Stimulated activated CD8-positive, alpha-beta memory T cell treated with anti-CD3 and anti-CD28 coated beads, Interleukin-12 subunit alpha, Interleukin-12 subunit beta, amount 100 ng/mL, for 4 hours (primary cell): ENCODE measurements around the gene QRICH1.

ENCODE experiments used
- DNase-seq: peaks from one replicate; pipeline ENCODE4 v3.0.0-alpha.2; 2020; ENCODE audit warnings: low read depth

QRICH1 gene

GRCh38 chr3:49093853-49094767, at the start of gene QRICH1:
Gene QRICH1 (minus strand): TSS chr3:49094071. CDS start chr3:49077017, 17,054 bp downstream.
- peak; percentile 90 for DNase-seq

GRCh38 chr3:49140080-49140479, 46.2 kb upstream of the QRICH1 start:
- DNase-seq, result no peak

GRCh38 chr3:49135499-49135898, 41.6 kb upstream of the QRICH1 start:
- DNase-seq, result no peak

GRCh38 chr3:49134471-49135265, 40.8 kb upstream of the QRICH1 start:
- DNase-seq, result no peak

- DNase-seq, result no peak
Measured at GRCh38 chr3:49133226-49133951, 39.5 kb upstream of the QRICH1 start.

GRCh38 chr3:49132437-49133225, 38.8 kb upstream of the QRICH1 start, which contains the start of gene LAMB2:
Gene LAMB2 (minus strand): TSS chr3:49133050. CDS start chr3:49132867, 183 bp downstream.
- no peak for DNase-seq

- DNase-seq, result no peak
Measured at GRCh38 chr3:49132073-49132436, 38.2 kb upstream of the QRICH1 start.

- DNase-seq, result no peak
Measured at GRCh38 chr3:49131576-49131975, 37.7 kb upstream of the QRICH1 start.

GRCh38 chr3:49131040-49131439, 37.2 kb upstream of the QRICH1 start:
- DNase-seq, result no peak

- DNase-seq, result no peak
Measured at GRCh38 chr3:49124991-49125670, 31.3 kb upstream of the QRICH1 start.

GRCh38 chr3:49124203-49124602, 30.3 kb upstream of the QRICH1 start:
- no peak for DNase-seq

GRCh38 chr3:49123687-49124086, 29.8 kb upstream of the QRICH1 start:
- DNase-seq, result no peak

GRCh38 chr3:49122886-49123545, 29.1 kb upstream of the QRICH1 start:
- DNase-seq, result no peak

- no peak for DNase-seq
Measured at GRCh38 chr3:49122451-49122850, 28.6 kb upstream of the QRICH1 start.

GRCh38 chr3:49122022-49122421, 28.2 kb upstream of the QRICH1 start:
- DNase-seq, result no peak

GRCh38 chr3:49121132-49121736, 27.4 kb upstream of the QRICH1 start:
- no peak for DNase-seq

- DNase-seq, result peak; percentile 88
Measured at GRCh38 chr3:49120438-49121131, 26.7 kb upstream of the QRICH1 start, which contains the start of gene USP19. Gene USP19 (minus strand): TSS chr3:49120823. CDS start chr3:49119145, 1,678 bp downstream.

GRCh38 chr3:49120096-49120437, 26.2 kb upstream of the QRICH1 start:
- no peak for DNase-seq

- DNase-seq, result no peak
Measured at GRCh38 chr3:49119439-49119838, 25.6 kb upstream of the QRICH1 start.
